Measurements from ENCODE around the gene ATP13A3. TPM values are rescaled to one million over a fixed set of nuclear protein-coding genes. Genes with fewer than 3 reads are reported as not detected.

The ATP13A3 gene
- total and polyA plus RNA-seq, 2 of the 4 experiments (the other 2 are of a cell fraction): 48.1 to 154 TPM

GRCh38 chr3:194373899-194374298 lies 112.9 kb downstream of the ATP13A3 start:
- ATAC-seq (ENCODE audit: low read depth) (no peak), DNase-seq (no peak)
- Histone ChIP-seq H3K4me3 (ENCODE audit: insufficient read depth, low read depth, low read length) (no peak overlapping the region), H3K14ac (replicated peaks; ENCODE audit: low read depth, low read length) (no peak overlapping the region), H3K4me1 (ENCODE audit: control insufficient read depth, insufficient read depth, low read length) (peaks cover 5% of the 10 kb centered on the region), H2AFZ (replicated peaks; ENCODE audit: low read length, poor library complexity) (no peak overlapping the region), H3K18ac (ENCODE audit: low read depth, low read length) (no peak overlapping the region), H2BK120ac (ENCODE audit: low read depth, low read length) (no peak overlapping the region), H4K20me1 (ENCODE audit: insufficient read depth, low read length) (no peaks in the 10 kb centered on the region), H3K4ac (ENCODE audit: low read depth, low read length) (no peak overlapping the region), H3K27ac (ENCODE audit: insufficient read depth, low read length) (no peak overlapping the region), H3K4me2 (ENCODE audit: low read depth, low read length) (no peak overlapping the region), H3K56ac (ENCODE audit: extremely low read depth, insufficient read depth, low read length) (no peak overlapping the region), H2AK9ac (replicated peaks; ENCODE audit: low read depth, low read length, poor library complexity) (no peak overlapping the region), H4K8ac (ENCODE audit: low read depth in 2 of 2, low read length in 2 of 2) (no peak overlapping the region), H3K27me3 (ENCODE audit: control insufficient read depth, insufficient read depth, low read length) (peaks cover 6% of the 10 kb centered on the region; the same call in 1 of the 2 replicates), H2BK5ac (ENCODE audit: low read depth, low read length, poor library complexity, severe bottlenecking) (no peak overlapping the region), H4K91ac (ENCODE audit: insufficient read depth, low read depth, low read length) (no peak overlapping the region), H2BK20ac (ENCODE audit: low read depth, low read length) (no peak overlapping the region), H4K5ac (ENCODE audit: low read depth, low read length) (no peak overlapping the region), H3K9ac (ENCODE audit: low read depth, low read length) (no peak overlapping the region), H3K23ac (ENCODE audit: low read depth, low read length) (no peak overlapping the region), H2AK5ac (ENCODE audit: low read depth, low read length) (no peak overlapping the region), H3K9me3 (ENCODE audit: control insufficient read depth, insufficient read depth, low read length) (no peaks in the 10 kb centered on the region), H2BK15ac (ENCODE audit: low read depth, low read length) (no peak overlapping the region), H3K36me3 (ENCODE audit: control insufficient read depth, insufficient read depth, low read length) (no peaks in the 10 kb centered on the region), H3K79me1 (ENCODE audit: low read depth in 1 of 2, low read length in 2 of 2) (no peaks in the 10 kb centered on the region), H3K9me1 (ENCODE audit: insufficient read depth, low read length) (peaks cover 7% of the 10 kb centered on the region; the same call in 1 of the 2 replicates)
- no TSS peak for BruUV-seq (replicated peaks)
- no peak for TF ChIP-seq MXI1 (IDR thresholded peaks at IDR 0.05; ENCODE audit: borderline replicate concordance, low read depth, low read length)
- TF ChIP-seq CTCF (conservative IDR thresholded peaks at IDR 0.05; ENCODE audit: low read depth, low read length): no peak
- no peak for TF ChIP-seq FOS (IDR thresholded peaks at IDR 0.05; ENCODE audit: low read depth, low read length)
- TF ChIP-seq MAZ (IDR thresholded peaks at IDR 0.05; ENCODE audit: borderline replicate concordance, low read depth, low read length): no peak
- no peak for TF ChIP-seq RCOR1 (IDR thresholded peaks at IDR 0.05; ENCODE audit: insufficient replicate concordance, low read length)
- TF ChIP-seq BHLHE40 (IDR thresholded peaks at IDR 0.05; ENCODE audit: low read depth, low read length): no peak
- TF ChIP-seq CHD1 (IDR thresholded peaks at IDR 0.05; ENCODE audit: low read depth, low read length): no peak
- TF ChIP-seq POLR2A (IDR thresholded peaks at IDR 0.05; ENCODE audit: low read depth, low read length): no peak
- TF ChIP-seq USF2 (IDR thresholded peaks at IDR 0.05; ENCODE audit: low read depth, low read length): no peak
- no peak for TF ChIP-seq CEBPB (IDR thresholded peaks at IDR 0.05; ENCODE audit: low read depth, low read length)
- TF ChIP-seq ELK1 (IDR thresholded peaks at IDR 0.05; ENCODE audit: borderline replicate concordance, low read depth, low read length): no peak
- no peak for TF ChIP-seq MAFK (IDR thresholded peaks at IDR 0.05; ENCODE audit: low read depth, low read length)
- no peak for TF ChIP-seq RAD21 (IDR thresholded peaks at IDR 0.05; ENCODE audit: low read length)
- TF ChIP-seq SMC3 (IDR thresholded peaks at IDR 0.05; ENCODE audit: low read depth, low read length): no peak
- CTCF ChIA-PET: no interaction called here
- POLR2A ChIA-PET (ENCODE audit: unreplicated experiment): no interaction called here
- WGBS, 2 experiments (ENCODE audit: extremely low coverage in 2 of 2, insufficient read length in 1 of 2): no CpG with 5 or more reads among the region's 8 CpGs
- in situ Hi-C loops (cut with MboI; ENCODE audit: low sequenced_read_pairs) (no loop called here), intact Hi-C loops (cut with micrococcal nuclease) (no loop called here), dilution Hi-C loops (cut with HindIII; ENCODE audit: low sequenced_read_pairs, unreplicated experiment) (no loop called here)

All from IMR-90 (cell line).